ENCODE data around the gene KRT2. TPM values are rescaled to one million over a fixed set of nuclear protein-coding genes. Genes with fewer than 3 reads are reported as not detected.

The KRT2 gene
- total and polyA plus RNA-seq, 7 donors, result not detected

DNA sequence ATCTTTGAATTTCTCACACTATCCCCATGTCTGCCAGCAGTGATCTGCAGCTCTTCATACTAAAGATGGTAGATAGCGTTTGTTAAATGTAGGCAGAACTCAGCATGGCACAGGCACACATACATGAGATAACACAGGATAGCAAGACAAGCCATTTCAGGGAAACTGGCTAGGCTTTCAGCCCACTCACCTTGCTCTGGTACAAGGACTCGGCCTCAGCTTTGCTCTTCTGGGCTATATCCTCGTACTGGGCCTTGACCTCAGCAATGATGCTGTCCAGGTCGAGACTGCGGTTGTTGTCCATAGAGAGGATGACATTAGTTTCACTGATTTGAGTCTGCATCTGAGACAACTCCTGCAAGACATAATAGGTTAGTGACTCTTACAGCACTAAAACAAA is 25.1 kb upstream of the KRT2 start:
- H3K27me3 ChIP-seq (ENCODE audit: insufficient read depth in 3 of 3, low read length in 2 of 3), result peaks cover 0 to 5% (median 0%) of the 10 kb centered on the region in 3 donors
- no peaks in the 10 kb centered on the region for H3K36me3 ChIP-seq (ENCODE audit: insufficient read depth in 1 of 2, low read depth in 1 of 2)
- H3K9me3 ChIP-seq, result no peaks in the 10 kb centered on the region
- DNase-seq (no peak), ATAC-seq (no peak)
- intact Hi-C loops (cut with DNase I), result no loop called here
- no peaks in the 10 kb centered on the region for H3K4me1 ChIP-seq
- 80 to 83% (median 82%) methylated on average over 5 of the region's 5 CpGs for WGBS, 3 donors
- no peak overlapping the region for H3K27ac ChIP-seq
- no peak overlapping the region for H3K4me3 ChIP-seq
- TF ChIP-seq CTCF (IDR thresholded peaks at IDR 0.05), result no peak

DNA sequence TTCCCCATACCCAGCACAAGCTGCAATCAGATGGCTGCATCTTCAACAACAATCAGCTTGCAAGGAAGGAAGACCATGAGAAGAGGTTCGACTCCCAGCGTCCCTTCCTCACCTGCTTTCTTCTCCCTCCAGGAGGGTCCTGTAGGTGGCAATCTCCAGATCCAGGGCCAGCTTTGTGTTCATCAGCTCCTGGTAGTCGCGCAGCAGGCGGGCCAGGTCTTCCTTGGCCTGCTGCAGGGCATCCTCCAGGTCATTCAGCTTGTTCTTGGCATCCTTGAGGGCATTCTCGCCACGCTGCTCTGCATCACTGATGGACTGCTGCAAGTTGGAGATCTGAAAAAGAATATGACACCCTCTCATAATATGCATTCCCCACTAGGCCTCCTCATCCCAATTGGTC is 24.2 kb upstream of the KRT2 start:
- H3K9me3 ChIP-seq, result no peaks in the 10 kb centered on the region
- 88 to 93% (median 93%) methylated on average over 7 of the region's 7 CpGs for WGBS, 3 donors
- H3K27me3 ChIP-seq (ENCODE audit: insufficient read depth in 3 of 3, low read length in 2 of 3), result peaks cover 0 to 5% (median 0%) of the 10 kb centered on the region in 3 donors
- no peaks in the 10 kb centered on the region for H3K4me1 ChIP-seq
- no peak for DNase-seq
- intact Hi-C loops (cut with DNase I), result no loop called here
- no peak overlapping the region for H3K27ac ChIP-seq
- H3K36me3 ChIP-seq (ENCODE audit: insufficient read depth in 1 of 2, low read depth in 1 of 2), result no peaks in the 10 kb centered on the region
- TF ChIP-seq CTCF (IDR thresholded peaks at IDR 0.05), result no peak
- ATAC-seq, result no peak
- no peak overlapping the region for H3K4me3 ChIP-seq

DNA sequence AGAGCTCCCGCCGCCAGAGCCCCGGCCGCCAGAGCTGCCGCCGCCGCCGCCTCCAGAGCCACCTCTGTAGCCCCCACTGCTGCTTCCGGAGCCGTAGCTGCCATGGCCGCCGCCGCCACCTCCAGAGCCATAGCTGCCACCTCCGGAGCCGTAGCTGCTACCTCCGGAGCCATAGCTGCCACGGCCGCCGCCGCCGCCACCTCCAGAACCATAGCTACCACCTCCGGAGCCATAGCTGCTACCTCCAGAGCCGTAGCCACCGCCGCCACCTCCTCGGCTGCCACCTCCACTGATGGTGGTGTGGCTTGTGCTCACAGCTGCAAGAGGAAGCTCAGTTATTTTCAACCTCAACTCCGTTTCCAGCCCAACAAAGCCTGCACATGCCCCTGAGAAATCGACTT is 23.3 kb upstream of the KRT2 start:
- intact Hi-C loops (cut with DNase I), result no loop called here
- Histone ChIP-seq H3K36me3 (ENCODE audit: insufficient read depth in 1 of 2, low read depth in 1 of 2) (no peaks in the 10 kb centered on the region), H3K27ac (no peak overlapping the region), H3K9me3 (no peaks in the 10 kb centered on the region), H3K4me3 (no peak overlapping the region), H3K4me1 (no peaks in the 10 kb centered on the region), H3K27me3 (ENCODE audit: insufficient read depth in 3 of 3, low read length in 2 of 3) (peaks cover 0 to 3% (median 0%) of the 10 kb centered on the region in 3 donors)
- ATAC-seq (no peak), DNase-seq (no peak)
- WGBS, 3 donors, result 90 to 94% (median 91%) methylated on average over 26 to 28 of the region's 28 CpGs
- TF ChIP-seq CTCF (IDR thresholded peaks at IDR 0.05), result no peak

DNA sequence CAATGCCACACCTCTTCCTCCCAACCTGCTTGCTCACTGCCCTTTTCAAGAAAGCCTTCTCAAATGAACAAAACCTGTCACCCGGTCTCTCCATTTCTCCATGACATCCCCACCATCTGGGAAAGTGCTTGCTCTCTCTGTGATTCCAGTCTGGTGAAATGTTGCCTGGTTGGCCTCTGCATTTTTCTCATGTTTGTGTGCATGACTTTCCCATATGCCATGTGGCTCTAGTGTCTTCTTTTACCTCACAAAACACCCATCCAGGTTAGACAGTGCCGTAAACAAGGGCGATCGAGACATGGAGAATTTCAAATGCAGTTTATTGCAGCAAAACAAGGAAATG is 22.4 kb upstream of the KRT2 start:
- intact Hi-C loops (cut with DNase I), result no loop called here
- no peak for DNase-seq
- ATAC-seq, result no peak

More for the DNA sequence above, 22.4 kb upstream of the KRT2 start:
- Histone ChIP-seq H3K4me1 (no peaks in the 10 kb centered on the region), H3K36me3 (ENCODE audit: insufficient read depth in 1 of 2, low read depth in 1 of 2) (no peaks in the 10 kb centered on the region), H3K27me3 (ENCODE audit: insufficient read depth in 3 of 3, low read length in 2 of 3) (peaks cover 0 to 4% (median 3%) of the 10 kb centered on the region in 3 donors), H3K27ac (no peak overlapping the region), H3K9me3 (no peaks in the 10 kb centered on the region), H3K4me3 (no peak overlapping the region)
- TF ChIP-seq CTCF (IDR thresholded peaks at IDR 0.05), result no peak
- 76 to 81% (median 80%) methylated on average over 4 of the region's 4 CpGs for WGBS, 3 donors
